MCF 10A (cell line): ENCODE measurements around the gene SLC38A8. TPM values are rescaled to one million over a fixed set of nuclear protein-coding genes. Genes with fewer than 3 reads are reported as not detected.

Source experiments
- BruUV-seq: library from RNA; stranded (reverse); fragments of 400-500 nt; replicated peaks from 2 replicates; lab custom pipeline; 2021; lab: Mats Ljungman, UMichigan
- CTCF ChIA-PET: fragments of 300-600 bp; sonication (Branson Sonifier 250); formaldehyde crosslinking; extraction: SDS; loops from one replicate; lab custom pipeline; 2021; ENCODE audit warnings: antibody characterized with exemption, inconsistent platforms; lab: Yijun Ruan, JAX
- POLR2A ChIA-PET: fragments of 300-600, 350-650 bp; sonication (Branson Sonifier 250); formaldehyde crosslinking; extraction: SDS; loops from one replicate; lab custom pipeline; 2020; ENCODE audit warnings: antibody characterized with exemption, inconsistent platforms; lab: Yijun Ruan, JAX
- DNase-seq: peaks from one replicate; pipeline ENCODE4 v3.0.0-alpha.2; 2018; ENCODE audit not compliant: unreplicated experiment
- H3K27ac Mint-ChIP-seq: one replicate; pipeline ENCODE4 v1.8.0; 2022; ENCODE audit warnings: mild to moderate bottlenecking, low read depth, mixed read lengths; ENCODE audit not compliant: unreplicated experiment
- H3K27me3 Mint-ChIP-seq: one replicate; pipeline ENCODE4 v1.8.0; 2022; ENCODE audit warnings: mixed read lengths; ENCODE audit not compliant: insufficient read depth, unreplicated experiment
- H3K36me3 Mint-ChIP-seq: one replicate; pipeline ENCODE4 v1.8.0; 2022; ENCODE audit warnings: mild to moderate bottlenecking, moderate library complexity, mixed read lengths; ENCODE audit not compliant: insufficient read depth, unreplicated experiment
- H3K4me1 Mint-ChIP-seq: one replicate; pipeline ENCODE4 v1.8.0; 2022; ENCODE audit warnings: mixed read lengths; ENCODE audit not compliant: insufficient read depth, unreplicated experiment
- H3K4me3 Mint-ChIP-seq: one replicate; pipeline ENCODE4 v1.8.0; 2022; ENCODE audit warnings: mild to moderate bottlenecking, moderate library complexity, mixed read lengths; ENCODE audit not compliant: unreplicated experiment
- H3K9me3 Mint-ChIP-seq: one replicate; pipeline ENCODE4 v1.8.0; 2022; ENCODE audit warnings: mixed read lengths; ENCODE audit not compliant: unreplicated experiment
- CTCF ChIP-seq: fragments of 200-600 bp; IDR thresholded peaks from one replicate; pipeline ENCODE4 v1.8.0; 2022; ENCODE audit warnings: antibody characterized with exemption, mild to moderate bottlenecking; ENCODE audit not compliant: unreplicated experiment
- intact Hi-C: fragments of 100-400 bp; cut with micrococcal nuclease; formaldehyde crosslinking; loops from 2 replicates; pipeline ENCODE4 v1.14.1; 2022
- total RNA-seq: library from RNA; stranded (reverse); gene quantifications from 2 replicates; pipeline ENCODE4 v1.2.3, GENCODE V29; 2022

The SLC38A8 gene
- total RNA-seq, 1 experiment from 2014 or later, result not detected

GRCh38 chr16:84033251-84034195 lies 9.1 kb downstream of the SLC38A8 start:
- Mint-ChIP-seq H3K27me3 (peaks cover 32% of the 10 kb centered on the region), H3K4me3 (no peak overlapping the region), H3K27ac (no peak overlapping the region), H3K36me3 (no peaks in the 10 kb centered on the region), H3K4me1 (no peaks in the 10 kb centered on the region), H3K9me3 (peaks cover 6% of the 10 kb centered on the region)
- TF ChIP-seq CTCF, result no peak
- no peak for DNase-seq
- ChIA-PET POLR2A (interaction anchor here (1.0 kb wide), 1 partner anchor 13 kb away, joined by 4 read pairs; no protein-coding TSS in a partner anchor), CTCF (no interaction called here)
- intact Hi-C loops, result no loop called here
- no TSS peak for BruUV-seq

GRCh38 chr16:84032458-84033178 lies 10.0 kb downstream of the SLC38A8 start:
- intact Hi-C loops, result no loop called here
- no peaks in the 10 kb centered on the region for H3K4me1 Mint-ChIP-seq
- BruUV-seq, result no TSS peak
- peaks cover 3% of the 10 kb centered on the region for H3K36me3 Mint-ChIP-seq
- H3K9me3 Mint-ChIP-seq, result peaks cover 6% of the 10 kb centered on the region
- DNase-seq, result no peak
- no peak overlapping the region for H3K27ac Mint-ChIP-seq
- no peak overlapping the region for H3K4me3 Mint-ChIP-seq
- TF ChIP-seq CTCF, result no peak
- POLR2A ChIA-PET, result no interaction called here
- CTCF ChIA-PET, result no interaction called here
- peaks cover 27% of the 10 kb centered on the region for H3K27me3 Mint-ChIP-seq

GRCh38 chr16:84031556-84031955 lies 11.0 kb downstream of the SLC38A8 start:
- no peak for DNase-seq
- POLR2A ChIA-PET, result no interaction called here
- Mint-ChIP-seq H3K4me1 (no peaks in the 10 kb centered on the region), H3K9me3 (peaks cover 6% of the 10 kb centered on the region), H3K36me3 (peaks cover 6% of the 10 kb centered on the region), H3K27ac (no peak overlapping the region), H3K27me3 (peaks cover 27% of the 10 kb centered on the region), H3K4me3 (no peak overlapping the region)
- intact Hi-C loops, result no loop called here
- CTCF ChIA-PET, result interaction anchor here (1.3 kb wide), 1 partner anchor 34 kb away, joined by 3 read pairs; no protein-coding TSS in a partner anchor
- TF ChIP-seq CTCF, result no peak
- no TSS peak for BruUV-seq
